PC-9 (cell line): ENCODE results near the gene TWSG1.

Experiments
- EZH2 ChIP-seq: fragments of 200-600 bp; sonication (generic); IDR thresholded peaks from 2 replicates; pipeline ENCODE4 v1.8.0; 2017; ENCODE audit warnings: antibody characterized with exemption, low read depth
- TF ChIP-seq, protein P1 (sequence below): fragments of 200-600 bp; sonication (generic); conservative IDR thresholded peaks from 2 replicates; pipeline ENCODE4 v1.6.1; 2017; ENCODE audit warnings: mixed run types, antibody characterized with exemption, mild to moderate bottlenecking, moderate library complexity

DNA sequence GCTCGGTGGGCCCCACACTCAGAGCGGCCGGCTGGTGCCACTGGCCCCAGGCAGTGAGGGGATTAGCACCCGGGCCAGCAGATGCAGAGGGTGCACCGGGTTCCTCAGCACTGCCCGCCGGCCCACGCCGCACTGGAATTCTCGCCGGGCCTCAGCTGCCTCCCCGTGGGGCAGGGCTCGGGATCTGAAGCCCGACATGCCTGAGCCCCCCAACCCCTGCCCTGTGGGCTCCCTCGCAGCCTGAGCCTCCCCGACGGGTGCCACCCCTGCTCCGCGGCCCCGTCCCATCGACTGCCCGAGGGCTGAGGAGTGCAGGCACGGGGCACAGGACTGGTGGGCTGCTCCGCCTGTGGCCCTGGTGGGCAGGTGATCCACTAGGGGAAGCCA, 37.6 kb upstream of the TWSG1 start:
- TF ChIP-seq, protein P1, sequence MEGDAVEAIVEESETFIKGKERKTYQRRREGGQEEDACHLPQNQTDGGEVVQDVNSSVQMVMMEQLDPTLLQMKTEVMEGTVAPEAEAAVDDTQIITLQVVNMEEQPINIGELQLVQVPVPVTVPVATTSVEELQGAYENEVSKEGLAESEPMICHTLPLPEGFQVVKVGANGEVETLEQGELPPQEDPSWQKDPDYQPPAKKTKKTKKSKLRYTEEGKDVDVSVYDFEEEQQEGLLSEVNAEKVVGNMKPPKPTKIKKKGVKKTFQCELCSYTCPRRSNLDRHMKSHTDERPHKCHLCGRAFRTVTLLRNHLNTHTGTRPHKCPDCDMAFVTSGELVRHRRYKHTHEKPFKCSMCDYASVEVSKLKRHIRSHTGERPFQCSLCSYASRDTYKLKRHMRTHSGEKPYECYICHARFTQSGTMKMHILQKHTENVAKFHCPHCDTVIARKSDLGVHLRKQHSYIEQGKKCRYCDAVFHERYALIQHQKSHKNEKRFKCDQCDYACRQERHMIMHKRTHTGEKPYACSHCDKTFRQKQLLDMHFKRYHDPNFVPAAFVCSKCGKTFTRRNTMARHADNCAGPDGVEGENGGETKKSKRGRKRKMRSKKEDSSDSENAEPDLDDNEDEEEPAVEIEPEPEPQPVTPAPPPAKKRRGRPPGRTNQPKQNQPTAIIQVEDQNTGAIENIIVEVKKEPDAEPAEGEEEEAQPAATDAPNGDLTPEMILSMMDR = no peak
- no peak for TF ChIP-seq EZH2
